ENCODE measurements around the gene CA9.

Gene CA9

DNA sequence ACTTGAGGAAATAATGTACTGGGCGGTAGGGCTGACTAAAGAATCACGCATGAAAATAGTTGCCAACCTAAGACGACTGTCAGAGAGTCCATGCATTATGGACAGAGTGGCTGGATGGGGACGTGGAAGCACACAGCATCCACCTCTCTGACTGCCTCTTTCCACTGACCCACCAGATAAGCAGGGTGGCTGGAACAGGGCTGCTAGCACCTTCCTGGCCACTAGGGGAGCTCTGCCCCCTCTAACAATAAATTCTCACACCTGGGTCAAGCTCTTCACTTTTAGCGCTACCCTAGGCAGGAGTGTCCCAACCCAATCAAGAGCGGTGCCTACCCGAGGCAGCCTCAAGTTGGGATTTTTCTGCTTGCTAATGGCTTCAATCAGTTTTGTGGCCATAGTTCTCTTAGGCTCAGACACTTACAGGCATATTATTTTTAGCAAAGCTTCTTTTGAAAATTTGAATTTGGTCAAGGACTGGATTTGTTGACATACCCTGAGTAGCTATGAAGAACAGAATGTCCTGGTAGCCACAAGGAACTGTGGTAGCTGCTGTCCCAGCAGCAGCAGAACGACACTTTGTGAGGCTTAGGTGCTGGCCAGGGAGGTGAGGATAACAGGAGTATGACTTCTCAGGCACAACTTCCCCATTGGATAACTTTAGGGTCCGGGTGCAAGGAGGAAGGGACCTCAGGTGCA, 22.9 kb downstream of the CA9 start:
- DNase-seq, result peak; percentile 70

- no peak for DNase-seq
Observed at GRCh38 chr9:35697486-35697885, 23.8 kb downstream of the CA9 start.

- DNase-seq, result no peak
Observed at GRCh38 chr9:35698231-35698630, 24.5 kb downstream of the CA9 start.

DNA sequence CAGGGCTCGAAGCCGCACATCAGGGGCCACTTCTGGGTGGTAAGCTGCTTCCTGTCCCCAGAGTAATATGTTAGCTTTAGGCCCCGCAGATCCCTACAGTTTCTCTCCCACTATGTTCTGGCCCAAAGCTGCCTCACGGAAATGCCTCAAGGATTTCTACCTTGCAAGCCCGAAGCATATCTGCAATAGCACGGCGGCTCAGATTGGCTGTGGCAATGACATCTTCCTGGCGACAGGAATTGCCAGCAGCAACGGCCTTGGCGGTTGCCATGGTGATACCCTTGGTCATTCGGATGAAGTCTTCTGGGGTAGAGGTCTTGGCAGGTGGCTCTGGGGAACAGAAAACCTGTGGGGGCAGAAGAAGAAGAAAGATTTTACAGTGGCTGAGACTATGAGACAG, 26.3 kb downstream of the CA9 start:
- DNase-seq, result no peak

- DNase-seq, result no peak
Observed at GRCh38 chr9:35700942-35701341, 27.2 kb downstream of the CA9 start.

DNA sequence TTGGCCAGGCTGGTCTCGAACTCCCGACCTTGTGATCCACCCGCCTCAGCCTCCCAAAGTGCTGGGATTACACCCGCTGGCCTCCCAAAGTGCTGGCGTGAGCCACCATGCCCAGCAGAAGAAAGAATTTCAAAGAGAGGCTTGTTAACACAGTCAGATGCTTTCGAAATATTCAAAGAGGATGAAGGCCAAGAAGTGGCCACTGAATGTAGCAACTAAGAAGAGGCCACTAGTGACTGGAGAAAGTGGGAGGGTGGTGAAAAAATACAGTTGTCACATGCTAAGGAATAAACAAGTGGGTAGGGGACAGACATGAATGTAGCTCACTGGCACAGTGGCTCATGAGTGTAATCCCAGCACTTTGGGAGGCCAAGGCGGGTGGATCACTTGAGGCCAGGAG, 29.0 kb downstream of the CA9 start:
- no peak for DNase-seq

GRCh38 chr9:35703906-35704672, 30.4 kb downstream of the CA9 start:
- DNase-seq, result no peak

DNA sequence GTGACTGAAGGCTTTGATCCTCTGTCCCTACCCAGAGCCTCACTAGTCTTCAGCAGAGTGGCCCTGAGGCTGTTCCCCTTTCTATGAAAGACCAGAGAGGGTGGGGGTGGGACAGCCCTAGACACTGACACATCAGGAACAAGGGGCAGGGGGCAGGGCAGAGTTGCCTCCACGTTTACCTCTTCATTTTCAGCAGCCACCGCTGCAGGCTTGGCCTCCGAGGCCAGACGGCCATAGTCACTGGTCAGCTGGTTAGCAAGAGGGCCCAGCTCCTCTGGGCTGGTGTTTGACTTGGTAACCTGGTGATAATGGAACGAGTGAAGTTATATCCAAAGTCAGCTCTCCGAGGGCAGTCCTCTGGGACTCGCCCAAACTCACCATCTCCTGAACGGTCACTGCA, 31.6 kb downstream of the CA9 start:
- no peak for DNase-seq

DNA sequence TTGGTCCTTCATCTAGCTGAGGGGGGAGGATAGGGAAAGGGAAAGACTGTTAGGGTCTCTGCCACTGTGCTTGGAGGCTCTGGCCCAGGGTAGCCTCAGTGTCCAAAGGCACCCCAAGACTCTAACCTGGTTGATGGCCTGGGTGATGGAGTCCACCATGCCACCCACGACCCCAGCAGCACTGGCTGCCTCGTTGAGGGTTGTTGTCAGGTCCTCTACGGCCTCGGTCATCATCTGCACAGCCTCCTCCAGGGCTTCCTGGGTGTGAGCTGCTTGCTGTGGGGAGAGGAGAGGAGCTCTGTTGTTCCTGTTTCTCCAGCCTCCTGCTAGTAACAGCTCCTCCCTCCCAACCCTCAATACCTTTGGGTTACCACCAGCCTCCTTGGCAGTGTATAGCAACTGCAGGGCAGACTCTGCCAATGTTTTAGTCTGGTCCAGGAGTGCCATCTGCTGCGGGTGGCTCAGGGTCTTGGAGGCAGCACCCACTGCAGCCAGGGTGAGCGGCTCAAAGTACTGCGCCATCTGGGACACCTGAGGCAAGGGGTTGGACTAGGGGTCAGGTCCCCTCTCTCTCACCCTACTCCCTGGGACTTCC, 32.2 kb downstream of the CA9 start:
- DNase-seq, result no peak

DNA sequence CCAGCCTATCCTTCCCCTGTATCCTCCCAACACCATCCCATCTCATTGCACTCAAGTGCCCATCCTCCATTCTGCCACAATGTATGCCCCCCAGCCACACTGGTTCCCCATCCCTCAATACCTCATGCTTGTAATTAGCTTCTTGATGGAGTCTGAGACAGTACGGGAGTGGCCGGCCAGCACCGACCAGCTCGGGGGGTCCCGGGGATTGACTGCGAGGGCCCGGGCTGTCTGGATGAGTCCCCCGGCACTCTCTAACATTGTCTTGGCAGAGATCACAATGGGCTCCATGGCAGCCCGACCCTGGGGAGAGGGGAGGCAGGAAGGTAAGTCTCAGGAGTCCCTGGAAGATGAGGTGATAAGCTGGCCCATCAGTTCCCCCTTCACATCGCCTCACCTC, 33.2 kb downstream of the CA9 start:
- DNase-seq, result no peak

DNA sequence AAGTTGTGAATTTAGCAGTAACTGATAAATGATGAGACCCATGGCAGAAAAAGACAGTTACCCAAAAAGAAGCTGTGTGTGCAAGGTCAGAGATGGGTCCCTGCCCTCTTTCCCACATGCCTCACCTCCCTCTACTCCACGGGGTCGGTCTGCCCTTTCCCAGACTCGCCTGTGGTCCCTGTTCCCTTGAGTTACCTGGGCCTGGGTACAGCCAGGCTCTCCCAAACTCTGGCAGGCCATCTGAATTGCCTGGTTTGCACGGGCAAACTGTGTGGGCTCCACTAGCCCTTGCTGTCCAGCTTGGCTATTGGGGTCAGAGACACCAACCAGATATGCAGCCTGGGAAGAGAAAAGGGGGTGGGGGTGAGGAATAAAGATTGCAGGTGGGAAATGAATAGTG, 34.4 kb downstream of the CA9 start:
- DNase-seq, result no peak

DNA sequence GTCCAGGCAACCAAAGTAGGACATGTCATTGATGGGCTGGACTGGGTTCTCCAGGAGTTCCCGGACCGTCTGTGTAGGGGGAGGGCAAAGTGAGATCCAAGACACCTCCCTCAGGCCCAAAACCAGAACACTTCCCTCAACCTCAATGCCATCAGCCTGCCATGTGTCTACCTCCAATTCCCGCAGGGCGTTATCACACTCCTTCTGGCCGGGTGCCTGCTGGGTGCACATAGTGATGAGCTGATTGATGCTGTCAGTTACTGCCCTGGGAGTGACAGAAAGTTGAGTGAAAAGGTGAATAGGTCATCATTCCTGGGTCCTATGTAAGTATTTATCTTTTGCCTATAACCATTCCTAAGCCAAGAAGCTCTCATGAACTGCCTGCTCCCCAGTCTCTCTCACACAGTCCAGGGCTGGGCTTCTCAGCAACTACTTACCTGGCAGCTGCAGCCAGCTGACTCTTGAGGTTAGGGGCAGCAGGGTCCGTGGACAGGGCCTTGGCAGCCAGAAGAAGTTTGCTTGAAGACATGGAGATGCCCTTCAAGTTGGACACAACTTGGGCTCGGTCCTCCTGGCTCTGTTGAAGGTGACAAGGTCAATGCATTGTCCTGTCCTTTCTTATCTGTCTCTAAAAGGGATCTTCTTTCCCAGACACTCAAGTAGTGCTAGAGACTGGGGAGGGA, 37.2 kb downstream of the CA9 start:
- no peak for DNase-seq

- DNase-seq, result no peak
Observed at GRCh38 chr9:35711501-35712428, 38.0 kb downstream of the CA9 start.

GRCh38 chr9:35712762-35713400, 39.2 kb downstream of the CA9 start:
- DNase-seq, result no peak

DNA sequence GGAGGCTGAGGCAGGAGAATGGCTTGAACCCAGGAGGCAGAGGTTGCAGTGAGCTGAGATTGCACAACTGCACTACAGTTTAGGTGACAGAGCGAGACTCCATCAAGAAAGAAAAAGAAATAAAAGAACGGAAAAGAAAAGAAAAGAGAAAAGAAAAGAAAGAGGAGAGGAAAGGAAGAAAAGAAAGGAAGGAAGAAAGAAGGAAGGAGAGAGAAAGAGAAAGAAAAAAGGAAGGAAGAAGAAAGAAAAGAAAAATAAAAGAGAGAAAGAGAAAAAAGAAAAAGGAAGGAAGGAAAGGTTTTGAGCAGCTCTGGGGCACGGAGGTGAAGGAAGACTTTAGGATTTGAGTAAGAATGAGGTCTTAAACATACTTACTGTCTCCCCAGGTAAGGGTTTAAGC, 39.9 kb downstream of the CA9 start:
- DNase-seq, result no peak

DNA sequence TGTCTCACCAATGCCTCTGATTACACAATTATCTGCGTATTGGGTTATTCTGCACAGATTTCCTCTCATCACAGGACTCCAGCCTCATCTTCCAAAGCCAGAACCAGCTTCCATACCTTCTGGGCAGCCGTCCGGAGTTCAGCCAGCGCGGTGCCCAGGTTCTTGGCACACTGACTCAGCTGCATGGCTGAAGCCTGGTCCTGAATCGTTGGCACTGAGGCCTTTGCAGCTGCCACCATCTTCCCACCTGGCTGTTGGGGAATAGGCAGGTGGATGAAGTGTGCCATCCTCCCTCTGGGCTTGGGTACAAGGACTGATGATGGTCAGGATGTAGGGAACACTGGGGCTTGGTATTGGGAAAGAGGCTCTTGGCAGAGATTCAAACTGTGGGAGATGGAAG, 40.4 kb downstream of the CA9 start:
- DNase-seq, result no peak

DNA sequence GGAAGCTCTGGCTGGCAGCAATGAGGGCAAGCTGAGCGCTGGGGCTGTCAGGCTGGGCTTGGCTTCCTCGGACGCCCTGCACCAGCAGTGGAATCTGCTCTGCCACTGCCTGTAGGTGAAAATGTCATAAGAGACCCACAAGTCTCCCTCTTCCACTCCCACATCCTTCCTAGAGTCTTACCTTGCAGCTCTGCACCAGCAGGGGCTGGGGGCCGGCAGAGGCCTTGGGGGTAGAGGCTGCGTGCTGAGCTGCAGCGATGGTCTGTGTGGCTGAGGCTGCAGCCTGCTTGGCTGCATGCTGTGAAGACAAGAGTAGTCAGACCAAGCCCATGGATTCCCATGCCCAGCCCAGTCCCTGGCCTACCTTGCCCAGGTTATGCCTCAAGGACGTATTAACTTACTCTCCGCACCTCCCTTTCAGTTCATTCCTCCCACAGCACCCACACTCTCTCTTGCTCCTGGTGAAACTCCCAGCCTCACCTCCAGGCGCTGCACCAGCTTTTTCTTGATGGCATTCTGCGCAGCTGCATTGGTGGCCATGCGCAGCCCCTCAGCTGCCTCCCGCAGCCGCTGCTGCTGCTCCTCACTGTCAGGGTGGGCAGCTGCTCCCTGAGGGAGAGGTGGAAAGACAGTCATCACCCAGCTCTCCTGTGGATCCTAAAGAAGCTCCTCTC, 41.0 kb downstream of the CA9 start:
- no peak for DNase-seq

DNA sequence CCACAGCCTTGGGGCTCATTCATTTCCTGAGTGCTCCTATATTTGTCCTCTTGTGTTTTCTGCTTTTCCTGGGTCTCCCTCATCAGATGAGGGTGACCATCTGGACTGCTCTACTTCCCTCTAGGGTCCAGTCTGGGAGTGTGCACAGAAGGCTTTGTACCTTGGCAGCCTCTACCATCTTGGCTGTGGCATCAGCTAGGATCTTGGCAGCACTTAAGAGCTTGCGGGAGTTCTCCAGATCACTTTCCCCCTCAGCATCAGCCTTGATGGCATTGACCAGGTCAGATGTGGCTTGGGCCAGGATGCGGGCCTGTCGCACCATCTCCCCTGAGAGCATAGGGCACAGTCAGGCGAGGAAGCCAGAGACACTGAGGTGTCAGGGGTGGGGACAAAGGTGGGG, 42.5 kb downstream of the CA9 start:
- DNase-seq, result no peak

GRCh38 chr9:35717132-35717870, 43.6 kb downstream of the CA9 start:
- no peak for DNase-seq

GRCh38 chr9:35718721-35719511, 45.2 kb downstream of the CA9 start:
- DNase-seq, result no peak

Measured in NCI-H82 (cell line).